ENCODE data around the gene TXNDC17.

DNA sequence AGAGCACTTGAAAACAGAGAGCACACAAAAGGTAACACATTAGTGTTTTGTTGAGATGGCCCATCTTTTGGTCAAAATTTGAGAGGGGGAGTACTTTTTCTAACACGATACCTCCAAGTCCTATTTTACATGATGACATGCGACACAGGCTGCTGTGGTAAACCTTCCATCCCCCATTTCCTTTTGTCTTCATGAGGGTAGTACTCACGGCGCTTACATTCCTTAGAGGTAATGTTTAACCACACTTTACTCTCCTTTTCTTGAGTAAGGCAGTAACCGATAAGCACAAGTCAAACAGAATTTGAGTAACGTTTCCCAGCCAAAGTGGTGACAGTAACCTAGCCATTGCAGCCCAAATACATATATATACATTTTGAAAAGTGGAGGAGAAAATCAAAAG, 48.7 kb upstream of the TXNDC17 start:
- no peak for TF ChIP-seq ETV5 (CRISPR knock-in tag; IDR thresholded peaks at IDR 0.05; ENCODE audit: borderline replicate concordance)
- no peak for TF ChIP-seq HDAC2 (CRISPR knock-in tag; IDR thresholded peaks at IDR 0.05)
- TF ChIP-seq CEBPB (IDR thresholded peaks at IDR 0.05; ENCODE audit: borderline replicate concordance, low read depth, low read length), result no peak
- TF ChIP-seq, protein P1, sequence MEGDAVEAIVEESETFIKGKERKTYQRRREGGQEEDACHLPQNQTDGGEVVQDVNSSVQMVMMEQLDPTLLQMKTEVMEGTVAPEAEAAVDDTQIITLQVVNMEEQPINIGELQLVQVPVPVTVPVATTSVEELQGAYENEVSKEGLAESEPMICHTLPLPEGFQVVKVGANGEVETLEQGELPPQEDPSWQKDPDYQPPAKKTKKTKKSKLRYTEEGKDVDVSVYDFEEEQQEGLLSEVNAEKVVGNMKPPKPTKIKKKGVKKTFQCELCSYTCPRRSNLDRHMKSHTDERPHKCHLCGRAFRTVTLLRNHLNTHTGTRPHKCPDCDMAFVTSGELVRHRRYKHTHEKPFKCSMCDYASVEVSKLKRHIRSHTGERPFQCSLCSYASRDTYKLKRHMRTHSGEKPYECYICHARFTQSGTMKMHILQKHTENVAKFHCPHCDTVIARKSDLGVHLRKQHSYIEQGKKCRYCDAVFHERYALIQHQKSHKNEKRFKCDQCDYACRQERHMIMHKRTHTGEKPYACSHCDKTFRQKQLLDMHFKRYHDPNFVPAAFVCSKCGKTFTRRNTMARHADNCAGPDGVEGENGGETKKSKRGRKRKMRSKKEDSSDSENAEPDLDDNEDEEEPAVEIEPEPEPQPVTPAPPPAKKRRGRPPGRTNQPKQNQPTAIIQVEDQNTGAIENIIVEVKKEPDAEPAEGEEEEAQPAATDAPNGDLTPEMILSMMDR (CRISPR knock-in tag; IDR thresholded peaks at IDR 0.05), result no peak
- TF ChIP-seq KLF13 (CRISPR knock-in tag; IDR thresholded peaks at IDR 0.05), result no peak
- no peak for TF ChIP-seq ZZZ3 (CRISPR knock-in tag; IDR thresholded peaks at IDR 0.05; ENCODE audit: borderline replicate concordance)
- TF ChIP-seq, protein P2, sequence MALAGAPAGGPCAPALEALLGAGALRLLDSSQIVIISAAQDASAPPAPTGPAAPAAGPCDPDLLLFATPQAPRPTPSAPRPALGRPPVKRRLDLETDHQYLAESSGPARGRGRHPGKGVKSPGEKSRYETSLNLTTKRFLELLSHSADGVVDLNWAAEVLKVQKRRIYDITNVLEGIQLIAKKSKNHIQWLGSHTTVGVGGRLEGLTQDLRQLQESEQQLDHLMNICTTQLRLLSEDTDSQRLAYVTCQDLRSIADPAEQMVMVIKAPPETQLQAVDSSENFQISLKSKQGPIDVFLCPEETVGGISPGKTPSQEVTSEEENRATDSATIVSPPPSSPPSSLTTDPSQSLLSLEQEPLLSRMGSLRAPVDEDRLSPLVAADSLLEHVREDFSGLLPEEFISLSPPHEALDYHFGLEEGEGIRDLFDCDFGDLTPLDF (CRISPR knock-in tag; IDR thresholded peaks at IDR 0.05), result no peak
- no peak for TF ChIP-seq TMF1 (CRISPR knock-in tag; IDR thresholded peaks at IDR 0.05; ENCODE audit: low read depth)
- TF ChIP-seq NFE2L1 (CRISPR knock-in tag; IDR thresholded peaks at IDR 0.05; ENCODE audit: borderline replicate concordance), result no peak

Data from HepG2 (cell line).